Right ventricle myocardium inferior (tissue), 1 donor: ENCODE results near the gene HOMER2. TPM values are rescaled to one million over a fixed set of nuclear protein-coding genes. Genes with fewer than 3 reads are reported as not detected.
"Not testable (repeated sequence)": the region's sequence is repeated elsewhere in the genome, so short reads cannot be mapped to it uniquely, and the experiment has no call there.

Experiments used
- ATAC-seq: fragments of 200-7000 bp; cut with Tn5 transposase; one replicate; pipeline ENCODE4 v1.9.1; 2020; ENCODE audit warnings: mild to moderate bottlenecking, moderate library complexity
- DNase-seq: peaks from one replicate; pipeline ENCODE4 v3.0.0; 2021; ENCODE audit errors: missing footprints
- intact Hi-C: fragments of 100-400 bp; cut with DNase I; formaldehyde crosslinking; loops from one replicate; pipeline ENCODE4 v1.11.0; 2022
- total RNA-seq: library from RNA; stranded (reverse); fragmentation: NEBNext Ultra II Directional; extraction: Animal tissue kit (Norgen Biotek cat#: 25700); gene quantifications from one replicate; pipeline ENCODE4 v1.2.1, GENCODE V29; 2021
- donor health status: DM: no; HTN: yes; CAD: no; lungs with severe emphysema.

The HOMER2 gene
- total RNA-seq, 1 donor from 2014 or later, result 53.7 TPM

- DNase-seq (no peak), ATAC-seq (no peak)
- intact Hi-C loops, result no loop called here
Observed at GRCh38 chr15:82970078-82970686, 17.7 kb upstream of the HOMER2 start.

GRCh38 chr15:82969353-82969752 lies 16.8 kb upstream of the HOMER2 start:
- ATAC-seq, result no peak
- intact Hi-C loops, result no loop called here
- DNase-seq, result no peak

DNA sequence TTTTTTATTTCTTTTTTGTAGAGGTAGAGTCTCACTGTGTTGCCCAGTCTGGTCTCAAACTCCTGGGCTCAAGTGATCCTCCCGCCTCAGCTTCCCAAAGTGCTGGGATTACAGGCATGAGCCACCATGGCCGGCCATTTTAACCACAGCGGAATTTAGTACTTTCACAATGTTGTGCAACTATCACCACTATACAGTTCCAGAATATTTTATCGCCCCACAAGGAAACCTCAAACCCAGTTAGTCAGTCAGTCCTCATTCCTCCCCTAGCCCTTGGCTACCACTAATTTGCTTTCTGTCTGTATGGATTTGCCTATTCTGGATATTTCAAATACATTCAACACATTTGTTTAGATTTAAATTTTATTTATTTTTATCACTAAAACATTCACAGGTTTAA lies 15.5 kb upstream of the HOMER2 start:
- intact Hi-C loops, result no loop called here
- ATAC-seq (no peak), DNase-seq (no peak)

DNA sequence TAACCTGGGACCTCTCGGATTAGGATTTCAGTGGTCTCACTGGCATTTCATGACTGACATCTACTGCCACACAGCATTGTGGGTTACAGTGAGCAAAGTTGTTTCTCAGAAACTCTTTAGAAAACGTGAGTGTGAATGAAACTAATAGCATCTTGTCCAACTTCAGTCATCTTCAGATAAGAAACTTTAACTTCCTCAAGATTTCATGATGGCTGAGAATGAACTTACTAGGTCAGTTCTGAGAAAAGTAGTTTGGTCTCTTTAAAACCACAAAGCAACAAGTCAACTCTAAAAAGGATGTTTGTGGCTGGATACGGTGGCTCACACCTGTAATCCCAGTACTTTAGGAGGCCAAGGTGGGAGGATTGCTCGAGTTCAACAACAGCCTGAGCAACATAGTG lies 14.2 kb upstream of the HOMER2 start:
- DNase-seq (no peak), ATAC-seq (no peak)
- intact Hi-C loops, result no loop called here

DNA sequence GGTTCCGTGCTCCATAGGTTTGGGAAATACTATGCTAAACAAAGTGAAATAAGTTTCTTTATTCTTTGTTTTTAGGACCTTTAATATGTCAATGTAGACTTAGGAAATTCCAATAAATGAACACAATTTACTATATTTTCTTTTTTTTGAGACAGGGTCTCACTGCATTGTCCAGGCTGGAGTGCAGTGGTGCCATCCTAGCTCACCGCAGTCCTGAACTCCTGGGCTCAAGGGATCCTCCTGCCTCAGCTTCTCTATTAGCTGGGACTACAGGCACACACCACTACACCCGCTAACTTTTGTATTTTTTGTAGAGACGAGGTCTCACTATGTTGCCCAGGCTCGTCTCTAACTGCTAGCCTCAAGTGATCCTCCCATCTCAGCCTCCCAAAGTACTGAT lies 12.4 kb upstream of the HOMER2 start:
- intact Hi-C loops, result no loop called here
- ATAC-seq, result no peak
- DNase-seq, result no peak

DNA sequence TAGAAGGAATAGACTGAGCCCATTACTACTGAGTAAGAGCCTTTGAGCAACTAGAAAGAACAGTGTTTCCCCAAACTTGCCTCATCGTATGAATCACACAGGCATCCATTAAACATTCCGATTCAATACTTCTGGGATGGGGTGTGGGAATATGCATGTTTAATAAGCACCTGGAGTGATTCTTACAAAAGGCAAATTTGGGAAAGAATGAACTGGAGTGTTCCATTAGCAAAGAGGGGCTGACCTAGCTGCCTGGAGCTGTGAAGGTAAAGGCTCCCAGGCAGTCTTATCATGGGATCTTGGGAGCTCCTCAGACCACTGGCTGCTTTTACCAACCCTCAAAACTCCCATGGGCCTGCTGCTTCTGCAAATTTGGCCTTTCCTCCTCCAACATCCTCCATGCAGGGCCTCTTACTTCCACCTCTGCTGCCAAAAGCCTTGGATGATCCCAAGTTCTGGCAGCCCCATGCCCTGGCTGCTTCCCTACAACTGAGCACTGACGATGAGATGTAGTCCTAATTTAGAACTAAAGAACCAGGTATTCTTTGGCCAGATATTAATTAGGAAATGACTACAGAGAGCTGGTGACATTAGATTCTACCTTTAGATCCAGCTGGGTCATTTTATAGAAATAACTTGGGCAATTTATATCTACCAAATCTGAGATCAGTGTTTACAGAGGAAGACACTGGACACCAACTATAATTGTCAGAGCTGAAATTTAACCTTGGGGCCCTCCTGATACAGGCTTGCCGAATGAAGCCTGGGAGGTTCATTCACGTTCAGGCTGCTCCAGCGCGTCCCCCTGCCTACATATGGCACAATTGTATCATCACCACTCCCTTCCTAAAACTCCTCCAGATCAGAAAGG lies 11.2 kb upstream of the HOMER2 start:
- peak; percentile 76 for ATAC-seq
- intact Hi-C loops, result no loop called here
- DNase-seq, result no peak

DNA sequence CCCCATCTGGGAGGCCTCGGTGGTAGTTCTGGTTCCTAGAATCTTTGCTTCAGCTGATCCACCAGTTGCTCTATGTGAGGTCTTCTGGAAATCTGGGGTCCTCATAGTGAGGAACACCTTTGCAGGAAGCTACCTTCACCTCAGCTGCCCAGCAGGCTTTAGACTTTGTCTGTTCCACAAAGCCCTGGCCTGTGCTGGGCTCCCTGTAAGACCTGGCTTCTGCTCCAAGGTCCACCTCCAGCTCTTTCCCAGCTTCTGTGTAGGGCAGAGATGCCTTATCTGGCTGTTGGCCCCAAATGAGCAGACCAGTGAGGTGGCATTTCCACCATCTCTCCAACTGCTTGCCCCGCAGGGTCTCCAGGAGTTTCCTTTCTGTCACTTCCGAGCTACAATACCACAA lies 8.2 kb upstream of the HOMER2 start:
- DNase-seq (no peak), ATAC-seq (no peak)
- intact Hi-C loops, result no loop called here

DNA sequence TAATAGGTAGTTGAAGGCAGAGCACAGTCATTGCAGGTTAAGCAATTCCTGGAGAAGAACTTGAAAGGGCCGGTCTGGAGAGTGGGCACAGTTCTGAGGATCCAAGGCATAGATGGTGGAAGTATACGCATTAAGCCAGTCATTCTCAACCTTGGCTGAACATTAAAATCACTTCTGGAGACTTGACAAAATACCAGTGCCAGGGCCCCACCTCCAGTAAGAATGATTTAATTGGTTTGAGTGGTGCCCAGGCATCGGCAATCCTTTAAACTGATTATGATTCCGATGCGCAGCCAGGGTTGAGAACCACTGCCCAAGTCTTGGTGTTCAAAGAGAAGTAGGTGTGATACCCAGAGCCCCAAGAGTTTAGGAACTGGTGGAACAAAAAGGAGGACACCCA lies 6.9 kb upstream of the HOMER2 start:
- intact Hi-C loops, result no loop called here
- ATAC-seq (no peak), DNase-seq (no peak)

DNA sequence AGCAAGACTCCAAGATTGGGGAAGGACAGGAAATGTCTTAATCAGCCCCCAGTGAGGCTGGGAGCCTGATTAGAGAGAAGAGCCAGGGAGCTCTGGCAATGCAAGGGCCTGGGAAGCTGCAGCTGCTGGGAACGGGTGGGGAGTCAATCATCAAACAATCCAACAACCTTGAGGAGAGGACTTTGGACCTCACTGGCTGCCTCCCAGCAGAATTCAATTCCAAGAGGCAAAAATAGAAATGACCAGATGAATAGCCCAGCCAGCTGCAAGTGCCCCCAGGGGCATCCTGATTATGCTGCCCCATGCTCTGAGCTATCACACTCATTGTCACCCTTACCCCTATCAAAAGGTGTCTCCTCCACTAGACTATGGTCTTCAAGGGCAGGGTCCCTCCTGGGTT lies 6.1 kb upstream of the HOMER2 start:
- DNase-seq, result no peak
- intact Hi-C loops, result no loop called here
- peak; percentile 69 for ATAC-seq

GRCh38 chr15:82951472-82952157 lies 905 bp downstream of the HOMER2 start:
- ATAC-seq (no peak), DNase-seq (no peak)
- intact Hi-C loops, result no loop called here

DNA sequence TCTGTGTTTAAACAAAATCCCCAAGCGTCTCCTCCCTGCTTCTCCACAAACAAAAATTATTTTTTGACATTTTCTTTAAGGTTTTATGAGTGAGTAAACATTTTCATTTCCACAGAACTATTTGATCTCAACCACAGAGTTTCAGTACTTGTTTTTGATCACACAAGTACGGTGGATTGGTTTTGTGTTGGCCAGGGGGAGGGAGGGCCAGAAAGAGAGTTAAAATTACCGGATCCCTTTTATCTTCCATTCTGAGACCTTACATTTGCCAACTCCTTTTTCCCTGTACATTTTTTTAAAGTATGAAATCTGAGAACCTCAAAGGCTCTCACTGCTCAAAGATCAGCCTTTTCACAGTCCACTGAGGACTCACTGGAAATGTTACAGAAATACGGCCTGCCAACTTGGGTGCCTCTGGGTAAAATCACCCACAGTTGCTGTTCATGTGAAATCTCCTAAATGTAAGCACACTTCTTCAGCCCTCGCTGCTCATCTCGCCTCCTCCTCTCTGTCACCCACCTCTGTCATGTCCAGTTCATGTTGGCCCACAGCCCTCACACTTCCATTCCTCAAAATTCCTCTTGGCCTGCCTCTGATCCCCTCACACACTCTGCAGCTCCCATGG lies 1.7 kb downstream of the HOMER2 start:
- intact Hi-C loops, result no loop called here
- no peak for ATAC-seq
- no peak for DNase-seq

GRCh38 chr15:82950295-82950694 lies 2.2 kb downstream of the HOMER2 start:
- ATAC-seq, result no peak
- intact Hi-C loops, result no loop called here

DNA sequence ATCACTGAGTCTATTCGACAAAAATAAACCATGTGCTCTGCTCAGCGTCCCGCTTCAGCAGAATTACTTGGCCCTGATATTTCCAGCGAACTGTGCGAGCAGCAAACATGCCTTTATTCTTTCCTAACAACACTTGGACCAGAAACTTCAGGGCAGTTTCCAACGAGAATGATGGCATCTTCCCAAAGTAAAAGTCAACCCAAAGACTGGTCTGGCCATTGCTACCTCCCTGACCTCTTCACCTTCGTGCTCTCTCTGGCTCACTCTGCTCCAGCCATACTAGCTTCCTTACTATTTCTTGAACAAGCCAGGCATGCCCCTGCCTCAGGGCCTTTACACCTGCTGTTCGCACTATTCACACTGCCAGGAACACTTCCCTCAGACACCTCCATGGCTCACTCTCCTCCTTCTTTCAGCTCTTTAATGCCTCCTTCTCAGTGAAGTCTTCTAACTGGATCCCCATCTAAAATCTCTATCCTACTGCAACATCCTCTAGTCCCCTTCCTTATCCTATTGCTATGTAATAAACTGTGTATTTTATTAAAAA lies 6.3 kb downstream of the HOMER2 start:
- intact Hi-C loops, result no loop called here
- no peak for DNase-seq
- ATAC-seq, result no peak

More at GRCh38 chr15:82950295-82950694, 2.2 kb downstream of the HOMER2 start:
- DNase-seq, result no peak

DNA sequence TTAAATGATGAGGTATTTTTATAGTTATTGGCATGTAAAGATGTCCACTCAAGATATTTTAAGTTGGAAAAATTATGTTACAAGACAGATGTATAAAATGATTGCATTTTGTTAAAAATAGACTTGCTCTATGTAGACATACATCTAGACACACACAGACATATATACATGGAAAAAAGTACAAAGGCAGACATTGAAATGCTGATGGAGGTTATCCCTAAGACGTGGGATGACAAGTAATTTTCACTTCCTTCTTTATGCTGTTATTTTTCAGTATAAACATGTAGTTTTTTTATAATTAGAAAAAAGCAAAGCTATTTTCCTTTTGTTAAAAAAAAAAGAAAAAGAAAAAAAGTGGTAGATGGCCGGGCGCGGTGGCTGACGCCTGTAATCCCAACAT lies 7.2 kb downstream of the HOMER2 start:
- intact Hi-C loops, result no loop called here
- DNase-seq (no peak), ATAC-seq (no peak)

DNA sequence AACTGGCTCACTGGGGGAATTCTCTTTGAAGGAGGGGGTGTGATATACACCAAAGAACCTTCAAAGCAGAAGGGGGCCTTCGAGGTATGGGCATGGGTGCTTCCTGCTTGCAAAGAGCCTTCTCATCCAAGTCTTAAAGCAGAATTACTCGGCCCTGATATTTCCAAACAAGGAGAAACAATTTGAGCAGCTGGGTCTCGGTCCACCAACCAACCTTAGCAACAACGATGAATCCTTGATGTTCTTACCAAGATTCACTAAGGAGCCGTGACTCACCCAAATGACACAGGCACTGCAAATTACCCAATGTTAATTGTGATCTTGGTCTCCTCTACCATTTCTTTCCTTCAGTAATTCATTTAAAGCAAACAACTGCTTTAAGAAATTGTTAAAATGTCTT lies 7.7 kb downstream of the HOMER2 start:
- DNase-seq (no peak), ATAC-seq (no peak)
- intact Hi-C loops, result no loop called here

DNA sequence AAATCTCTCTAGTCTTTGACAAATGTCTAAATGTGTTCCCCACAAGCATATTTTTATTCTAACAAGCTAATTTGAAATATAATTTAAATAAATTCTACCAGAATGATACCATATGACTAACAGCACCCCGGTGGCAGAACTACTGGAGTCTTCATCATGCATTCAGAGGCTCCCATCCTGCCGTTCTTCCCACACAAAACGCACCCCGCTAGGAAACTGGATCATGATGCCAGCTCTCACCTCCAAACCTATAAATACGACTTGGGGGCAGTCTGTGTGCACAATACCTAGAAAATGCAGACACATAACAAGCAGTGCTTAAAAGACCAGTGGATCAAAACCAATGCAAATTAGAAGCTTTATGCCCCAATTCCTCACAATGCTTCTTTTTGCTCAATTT lies 8.5 kb downstream of the HOMER2 start:
- intact Hi-C loops, result no loop called here
- no peak for ATAC-seq
- no peak for DNase-seq

GRCh38 chr15:82943176-82943575 lies 9.3 kb downstream of the HOMER2 start:
- ATAC-seq, result no peak
- intact Hi-C loops, result no loop called here

GRCh38 chr15:82942691-82943090 lies 9.8 kb downstream of the HOMER2 start:
- ATAC-seq (no peak), DNase-seq (no peak)
- intact Hi-C loops, result no loop called here

More at GRCh38 chr15:82943176-82943575, 9.3 kb downstream of the HOMER2 start:
- no peak for DNase-seq

DNA sequence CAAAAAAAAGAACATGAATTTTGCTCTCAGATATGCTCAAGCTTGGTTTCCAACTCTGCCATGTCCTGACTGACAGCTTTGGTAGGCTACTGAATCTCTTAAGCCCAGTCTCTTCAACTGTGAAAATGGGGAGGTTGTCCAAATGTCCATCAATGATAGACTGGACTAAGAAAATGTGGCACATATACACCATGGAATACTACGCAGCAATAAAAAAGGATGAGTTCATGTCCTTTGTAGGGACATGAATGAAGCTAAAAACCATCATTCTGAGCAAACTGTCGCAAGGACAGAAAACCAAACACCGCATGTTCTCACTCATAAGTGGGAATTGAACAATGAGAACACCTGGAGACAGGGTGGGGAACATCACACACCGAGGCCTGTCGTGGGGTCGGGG lies 12.8 kb downstream of the HOMER2 start:
- DNase-seq, intact Hi-C loops, ATAC-seq: not testable (repeated sequence)
